Measurements from ENCODE around the gene MYB.

GRCh38 chr6:135170849-135171248, 10.3 kb upstream of the MYB start:
- TF ChIP-seq CTCF (IDR thresholded peaks at IDR 0.05) = no peak
- no peak for TF ChIP-seq POLR2A (IDR thresholded peaks at IDR 0.05)
